PC-9 (cell line): ENCODE measurements around the gene PLEKHF1. TPM values are rescaled to one million over a fixed set of nuclear protein-coding genes. Genes with fewer than 3 reads are reported as not detected.

ENCODE experiments used
- BruUV-seq: library from RNA; stranded (reverse); fragments of 400-500 nt; replicated peaks from 2 replicates; lab custom pipeline; 2021; lab: Mats Ljungman, UMichigan
- CTCF ChIA-PET: fragments of 300-600 bp; sonication (Branson Sonifier 250); formaldehyde crosslinking; loops from one replicate; lab custom pipeline; 2022; ENCODE audit warnings: antibody characterized with exemption; lab: Charles Lee
- POLR2A ChIA-PET: fragments of 300-600 bp; sonication (Branson Sonifier 250); formaldehyde crosslinking; loops from one replicate; lab custom pipeline; 2022; ENCODE audit warnings: antibody characterized with exemption; ENCODE audit not compliant: unreplicated experiment; lab: Charles Lee
- DNase-seq, 2 experiments: peaks; one replicate each; pipeline versions ENCODE4 v3.0.0 to v3.0.0-alpha.2; 2015 to 2022; ENCODE audit warnings: mixed read lengths in 1 of 2
- H2AFZ ChIP-seq: fragments of 200-600 bp; sonication (generic); 2 replicates; pipeline ENCODE4 v1.8.1; 2017; ENCODE audit warnings: antibody characterized with exemption
- H3F3A ChIP-seq: fragments of 200-600 bp; sonication (generic); 2 replicates; pipeline ENCODE4 v1.8.1; 2017; ENCODE audit warnings: antibody characterized with exemption, mild to moderate bottlenecking, low read depth; ENCODE audit not compliant: insufficient read depth
- H3K27ac ChIP-seq: fragments of 200-600 bp; sonication (generic); 2 replicates; pipeline ENCODE4 v1.6.1; 2016; ENCODE audit warnings: mixed run types
- H3K27me3 ChIP-seq: fragments of 200-600 bp; sonication (generic); 2 replicates; pipeline ENCODE4 v1.6.1; 2016; ENCODE audit warnings: low read depth, mixed run types; ENCODE audit not compliant: insufficient read depth
- H3K36me3 ChIP-seq: fragments of 200-600 bp; sonication (generic); 2 replicates; pipeline ENCODE4 v1.6.1; 2016; ENCODE audit warnings: low read depth, mixed run types
- H3K4me1 ChIP-seq: fragments of 200-600 bp; sonication (generic); replicated peaks from 2 replicates; pipeline ENCODE4 v1.6.1; 2016; ENCODE audit warnings: mixed run types; ENCODE audit not compliant: insufficient read depth
- H3K4me2 ChIP-seq: fragments of 200-600 bp; sonication (generic); 2 replicates; pipeline ENCODE4 v1.6.1; 2017; ENCODE audit warnings: mixed run types
- H3K4me3 ChIP-seq: fragments of 200-600 bp; sonication (generic); 2 replicates; pipeline ENCODE4 v1.6.1; 2016; ENCODE audit warnings: mixed run types
- H3K79me2 ChIP-seq: fragments of 200-600 bp; sonication (generic); 2 replicates; pipeline ENCODE4 v1.6.1; 2017; ENCODE audit warnings: low read depth, mixed run types
- H3K9me2 ChIP-seq: fragments of 200-600 bp; sonication (generic); 2 replicates; pipeline ENCODE4 v1.8.1; 2017; ENCODE audit warnings: mild to moderate bottlenecking; ENCODE audit not compliant: insufficient read depth
- H3K9me3 ChIP-seq: fragments of 200-600 bp; sonication (generic); 2 replicates; pipeline ENCODE4 v1.8.1; 2016; ENCODE audit warnings: low read depth; ENCODE audit not compliant: insufficient read depth
- H4K20me1 ChIP-seq: fragments of 200-600 bp; sonication (generic); 2 replicates; pipeline ENCODE4 v1.8.1; 2017; ENCODE audit not compliant: insufficient read depth
- CTCF ChIP-seq: fragments of 200-600 bp; sonication (generic); conservative IDR thresholded peaks from 2 replicates; pipeline ENCODE4 v1.6.1; 2017; ENCODE audit warnings: mixed run types, antibody characterized with exemption, mild to moderate bottlenecking, moderate library complexity
- EZH2 ChIP-seq: fragments of 200-600 bp; sonication (generic); IDR thresholded peaks from 2 replicates; pipeline ENCODE4 v1.8.0; 2017; ENCODE audit warnings: antibody characterized with exemption, low read depth
- intact Hi-C: fragments of 100-400 bp; cut with micrococcal nuclease; formaldehyde crosslinking; loops from one replicate; pipeline ENCODE4 v1.10.0; 2022; ENCODE audit not compliant: unreplicated experiment
- total RNA-seq: library from RNA; stranded (reverse); gene quantifications from 2 replicates; pipeline ENCODE4 v1.2.3, GENCODE V29; 2021

Gene PLEKHF1
- total RNA-seq, 1 experiment from 2014 or later: 16.0 TPM

DNA sequence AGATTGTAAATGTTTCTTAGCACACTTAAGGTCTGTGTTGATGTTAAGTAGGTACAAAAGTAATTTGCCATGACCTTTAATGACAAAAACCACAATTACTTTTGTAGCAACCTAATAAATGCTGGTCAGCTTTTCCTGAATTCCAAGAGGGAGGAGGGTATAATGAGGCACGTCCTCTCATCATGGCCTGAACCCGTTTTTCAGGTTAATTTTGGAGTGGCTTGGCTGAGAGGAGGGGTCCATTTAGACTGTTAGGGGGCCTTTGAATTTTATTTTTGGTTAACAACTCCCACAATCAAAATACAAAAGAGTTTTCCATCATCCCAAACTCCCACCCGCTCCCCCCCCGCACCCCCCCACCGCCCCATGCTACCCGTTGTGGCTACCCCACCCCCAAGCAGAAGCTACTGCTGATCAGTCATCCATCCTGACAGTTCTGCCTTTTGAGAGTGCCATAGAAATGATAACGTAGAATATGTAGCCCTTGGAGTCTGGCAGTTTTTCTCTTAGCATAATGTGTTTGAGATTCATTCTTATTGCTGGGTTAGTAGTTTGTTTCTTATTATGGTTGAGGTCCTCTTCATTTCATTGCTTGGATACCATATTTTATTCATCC, 14.4 kb upstream of the PLEKHF1 start:
- no peak for TF ChIP-seq EZH2
- TF ChIP-seq CTCF: no peak
- Histone ChIP-seq H4K20me1 (no peaks in the 10 kb centered on the region), H3K4me1 (0 out of 2 replicates have a peak, but pooled peaks cover 4% of the 10 kb centered on the region), H3F3A (no peaks in the 10 kb centered on the region), H3K9me3 (peaks cover 3% of the 10 kb centered on the region; the same call in 1 of the 2 replicates), H2AFZ (no peak overlapping the region), H3K79me2 (no peaks in the 10 kb centered on the region), H3K4me2 (no peak overlapping the region), H3K9me2 (no peaks in the 10 kb centered on the region), H3K27me3 (no peaks in the 10 kb centered on the region), H3K27ac (no peak overlapping the region), H3K4me3 (no peak overlapping the region), H3K36me3 (no peaks in the 10 kb centered on the region)
- intact Hi-C loops: no loop called here
- no TSS peak for BruUV-seq
- ChIA-PET CTCF (no interaction called here), POLR2A (no interaction called here)
- DNase-seq: no peak

- no peaks in the 10 kb centered on the region for H3K9me2 ChIP-seq
- POLR2A ChIA-PET: no interaction called here
- intact Hi-C loops: no loop called here
Measured at GRCh38 chr19:29651622-29652394, 13.5 kb upstream of the PLEKHF1 start.

GRCh38 chr19:29653398-29653797, 11.9 kb upstream of the PLEKHF1 start:
- no TSS peak for BruUV-seq
- Histone ChIP-seq H3K4me3 (no peak overlapping the region), H3K27ac (no peak overlapping the region), H3K36me3 (no peaks in the 10 kb centered on the region), H3F3A (no peaks in the 10 kb centered on the region), H3K9me2 (no peaks in the 10 kb centered on the region), H3K4me2 (no peak overlapping the region), H2AFZ (no peak overlapping the region), H3K79me2 (no peaks in the 10 kb centered on the region), H3K9me3 (peaks cover 3% of the 10 kb centered on the region; the same call in 1 of the 2 replicates), H4K20me1 (no peaks in the 10 kb centered on the region), H3K27me3 (no peaks in the 10 kb centered on the region), H3K4me1 (no peaks in the 10 kb centered on the region)
- TF ChIP-seq CTCF (no peak), EZH2 (no peak)
- POLR2A ChIA-PET: no interaction called here
- intact Hi-C loops: no loop called here
- CTCF ChIA-PET: interaction anchor here (0.7 kb wide), 1 partner anchor 12 kb away, joined by 3 read pairs; no protein-coding TSS in a partner anchor
- DNase-seq: no peak

More at GRCh38 chr19:29651622-29652394, 13.5 kb upstream of the PLEKHF1 start:
- DNase-seq: no peak
- Histone ChIP-seq H3K4me1 (no peaks in the 10 kb centered on the region), H2AFZ (no peak overlapping the region), H3K9me3 (peaks cover 3% of the 10 kb centered on the region; the same call in 1 of the 2 replicates), H3K4me3 (no peak overlapping the region), H4K20me1 (no peaks in the 10 kb centered on the region), H3K27me3 (no peaks in the 10 kb centered on the region), H3K27ac (no peak overlapping the region), H3F3A (no peaks in the 10 kb centered on the region), H3K79me2 (no peaks in the 10 kb centered on the region), H3K4me2 (no peak overlapping the region), H3K36me3 (no peaks in the 10 kb centered on the region)
- TF ChIP-seq EZH2 (no peak), CTCF (no peak)
- no TSS peak for BruUV-seq
- CTCF ChIA-PET: no interaction called here
